ENCODE results near the gene MYOM1.

- TF ChIP-seq MAX (IDR thresholded peaks at IDR 0.05) (no peak), YY1 (IDR thresholded peaks at IDR 0.05; ENCODE audit: low read depth) (no peak), REST (IDR thresholded peaks at IDR 0.05; ENCODE audit: low read depth) (no peak), USF1 (IDR thresholded peaks at IDR 0.05) (no peak), CREB1 (IDR thresholded peaks at IDR 0.05; ENCODE audit: low read depth) (no peak), EP300 (IDR thresholded peaks at IDR 0.05; ENCODE audit: borderline replicate concordance) (no peak), FOXM1 (IDR thresholded peaks at IDR 0.05; ENCODE audit: borderline replicate concordance, low read depth) (no peak), RAD21 (IDR thresholded peaks at IDR 0.05; ENCODE audit: low read depth) (no peak), TCF12 (IDR thresholded peaks at IDR 0.05; ENCODE audit: low read depth) (no peak), CEBPB (IDR thresholded peaks at IDR 0.05) (no peak), TEAD4 (IDR thresholded peaks at IDR 0.05) (no peak), TAF1 (IDR thresholded peaks at IDR 0.05; ENCODE audit: low read depth) (no peak), EGR1 (IDR thresholded peaks at IDR 0.05) (no peak)
Measured at GRCh38 chr18:3079653-3080052, 140.1 kb downstream of the MYOM1 start.

Data from Ishikawa (cell line).